OCI-LY7 (cell line): ENCODE measurements around the gene LONRF2. TPM values are rescaled to one million over a fixed set of nuclear protein-coding genes. Genes with fewer than 3 reads are reported as not detected.

Source experiments
- Bru-seq: library from RNA; stranded (reverse); fragments of 400-500 nt; gene quantifications from one replicate; lab custom pipeline; 2021; lab: Mats Ljungman, UMichigan
- BruChase-seq, 2 experiments: library from RNA; stranded (reverse); fragments of 400-500 nt; gene quantifications; one replicate each; lab custom pipeline; 2021; lab: Mats Ljungman, UMichigan
- BruUV-seq: library from RNA; stranded (reverse); fragments of 400-500 nt; replicated peaks from 2 replicates; lab custom pipeline; 2021; lab: Mats Ljungman, UMichigan
- CTCF ChIA-PET: fragments of 300-600 bp; sonication (Branson Sonifier 250); formaldehyde crosslinking; loops from one replicate; lab custom pipeline; 2022; ENCODE audit warnings: antibody characterized with exemption; ENCODE audit not compliant: unreplicated experiment; lab: Charles Lee
- POLR2A ChIA-PET: fragments of 300-600 bp; sonication (Branson Sonifier 250); formaldehyde crosslinking; loops from one replicate; lab custom pipeline; 2022; ENCODE audit warnings: antibody characterized with exemption; lab: Charles Lee
- DNase-seq: peaks from one replicate; pipeline ENCODE4 v3.0.0-alpha.2; 2015; ENCODE audit warnings: low spot score
- H2AFZ ChIP-seq: fragments of 200-600 bp; sonication (generic), shearing (Covaris generic); 2 replicates; pipeline ENCODE4 v1.6.1; 2014; ENCODE audit warnings: mild to moderate bottlenecking, antibody characterized with exemption, low read length, moderate library complexity
- H3K27ac ChIP-seq: fragments of 200-600 bp; sonication (generic); 2 replicates; pipeline ENCODE4 v1.5.1; 2014; ENCODE audit warnings: mixed run types, low read depth, mild to moderate bottlenecking, moderate library complexity, low read length, inconsistent platforms; ENCODE audit not compliant: poor library complexity, severe bottlenecking
- H3K36me3 ChIP-seq: fragments of 200-600 bp; sonication (generic); 2 replicates; pipeline ENCODE4 v1.6.1; 2014; ENCODE audit warnings: mild to moderate bottlenecking, antibody characterized with exemption, low read length, moderate library complexity, mixed read lengths; ENCODE audit not compliant: insufficient read depth
- H3K4me1 ChIP-seq: fragments of 200-600 bp; sonication (generic); 2 replicates; pipeline ENCODE4 v1.5.1; 2014; ENCODE audit warnings: mild to moderate bottlenecking, low read length; ENCODE audit not compliant: insufficient read depth, poor library complexity, severe bottlenecking
- H3K4me2 ChIP-seq: fragments of 200-600 bp; sonication (generic); 2 replicates; pipeline ENCODE4 v1.6.1; 2014; ENCODE audit warnings: mild to moderate bottlenecking, low read length
- H3K4me3 ChIP-seq: fragments of 200-600 bp; sonication (generic); 2 replicates; pipeline ENCODE4 v1.5.1; 2014; ENCODE audit warnings: mild to moderate bottlenecking, low read depth, low read length; ENCODE audit not compliant: poor library complexity, severe bottlenecking
- H3K79me2 ChIP-seq: fragments of 200-600 bp; sonication (generic); 2 replicates; pipeline ENCODE4 v1.6.1; 2016; ENCODE audit warnings: low read depth, mild to moderate bottlenecking, low read length, moderate library complexity, mixed read lengths; ENCODE audit not compliant: insufficient read depth
- H3K9me2 ChIP-seq: fragments of 200-600 bp; sonication (generic); 2 replicates; pipeline ENCODE4 v1.6.1; 2016; ENCODE audit warnings: mild to moderate bottlenecking, low read length, mixed read lengths; ENCODE audit not compliant: insufficient read depth
- H3K9me3 ChIP-seq: fragments of 200-600 bp; sonication (generic); 2 replicates; pipeline ENCODE4 v1.6.1; 2014; ENCODE audit warnings: mild to moderate bottlenecking, mixed run types, low read length, mixed read lengths
- H4K20me1 ChIP-seq: fragments of 200-600 bp; sonication (generic); 2 replicates; pipeline ENCODE4 v1.6.1; 2014; ENCODE audit warnings: mild to moderate bottlenecking, antibody characterized with exemption, low read length, moderate library complexity, mixed read lengths; ENCODE audit not compliant: insufficient read depth
- EZH2phosphoT487 ChIP-seq: fragments of 200-600 bp; sonication (generic); IDR thresholded peaks from 2 replicates; pipeline ENCODE4 v1.6.1; 2018; ENCODE audit warnings: low read depth, borderline replicate concordance, mild to moderate bottlenecking, mixed run types, antibody characterized with exemption, low read length, moderate library complexity, mixed read lengths
- intact Hi-C: fragments of 100-400 bp; cut with micrococcal nuclease; formaldehyde crosslinking; loops from one replicate; pipeline ENCODE4 v1.10.0; 2022; ENCODE audit not compliant: unreplicated experiment
- long read RNA-seq: library from polyadenylated mRNA; stranded (forward); transcript quantifications from one replicate; pipeline ENCODE4 v2.0.0, GENCODE V29; 2022
- total RNA-seq, 2 experiments: library from RNA; depleted of rRNA in 1 of 2; stranded (reverse); fragments of >200 nt in 1 of 2; shearing (Covaris generic) in 1 of 2; gene quantifications; 2 replicates each; pipeline ENCODE4 v1.2.3, GENCODE V29; 2014 to 2022
- TF ChIP-seq, protein P1 (sequence below): fragments of 200-600 bp; sonication (generic); conservative IDR thresholded peaks from 2 replicates; pipeline ENCODE4 v1.5.1; 2014; ENCODE audit warnings: mild to moderate bottlenecking, antibody characterized with exemption, low read length, moderate library complexity, mixed read lengths

Gene LONRF2
- not detected in 2 replicates for total RNA-seq (2014; rRNA removed; shearing (Covaris generic))
- not detected in 2 replicates for total RNA-seq (2022)
- Bru-seq, nascent RNA: not detected
- not detected for BruChase-seq, experiment 1, labeled RNA remaining after a 6-hour chase
- BruChase-seq, experiment 2, labeled RNA remaining after a 2-hour chase: not detected
- long read RNA-seq: 0 reads

DNA sequence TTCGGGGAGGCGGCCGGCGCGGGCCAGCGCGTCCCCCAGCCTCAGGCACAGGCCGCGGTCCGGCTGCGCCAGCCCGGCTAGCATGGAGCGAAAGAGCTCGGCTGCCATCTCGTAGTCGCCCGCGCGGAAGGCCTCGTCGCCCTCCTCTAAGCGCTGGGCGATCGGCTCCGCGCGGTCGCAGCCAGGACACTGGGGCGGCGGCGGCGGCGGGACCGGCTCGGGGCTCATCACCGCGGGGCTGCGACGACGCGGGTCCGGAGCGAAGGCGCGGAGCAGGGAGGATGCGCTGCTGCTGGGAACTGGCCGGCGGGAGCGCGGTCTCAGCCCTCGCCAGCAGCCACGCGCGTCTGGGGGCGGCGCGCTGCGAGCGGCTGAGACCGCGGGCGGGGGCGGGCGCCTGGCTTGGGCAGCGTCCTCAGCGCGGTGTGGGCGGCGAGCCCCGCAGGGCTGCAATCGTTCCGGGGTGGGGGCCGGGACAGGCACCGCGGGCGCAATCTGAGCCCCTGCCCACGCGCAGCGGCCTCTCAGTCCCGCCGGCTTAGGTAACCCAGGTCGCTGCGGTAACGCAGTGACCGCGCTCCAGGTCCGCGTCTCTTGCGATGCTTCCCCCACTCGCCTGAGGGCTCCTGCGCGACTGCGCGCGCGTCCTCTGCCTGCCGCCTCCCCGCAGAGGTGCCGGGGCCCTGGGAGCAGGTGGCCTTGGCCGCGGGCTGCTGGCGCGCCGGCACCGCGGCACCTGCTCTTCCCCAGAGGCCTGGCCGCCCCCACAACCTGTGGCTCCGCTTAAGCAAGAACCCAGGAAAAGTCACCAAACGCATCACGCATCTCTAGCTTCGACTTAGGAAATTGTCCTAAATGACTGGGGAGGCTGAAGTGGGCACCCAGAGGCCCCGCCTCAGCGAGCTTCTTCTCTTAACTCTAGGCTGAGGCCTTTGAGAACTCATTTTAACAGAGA, at the start of gene LONRF2:
TSS of gene LONRF2 (minus strand) at position 636 of the 955 bp plus-strand sequence. CDS start at position 228, 408 bp downstream.
- intact Hi-C loops: no loop called here
- H3K4me2 ChIP-seq: no peak within 1 kb of the TSS
- no peaks in the 10 kb centered on the region for H3K4me1 ChIP-seq
- H3K36me3 ChIP-seq: no peaks in the 10 kb centered on the region
- ChIA-PET CTCF (no interaction called here), POLR2A (no interaction called here)
- TF ChIP-seq, protein P1, sequence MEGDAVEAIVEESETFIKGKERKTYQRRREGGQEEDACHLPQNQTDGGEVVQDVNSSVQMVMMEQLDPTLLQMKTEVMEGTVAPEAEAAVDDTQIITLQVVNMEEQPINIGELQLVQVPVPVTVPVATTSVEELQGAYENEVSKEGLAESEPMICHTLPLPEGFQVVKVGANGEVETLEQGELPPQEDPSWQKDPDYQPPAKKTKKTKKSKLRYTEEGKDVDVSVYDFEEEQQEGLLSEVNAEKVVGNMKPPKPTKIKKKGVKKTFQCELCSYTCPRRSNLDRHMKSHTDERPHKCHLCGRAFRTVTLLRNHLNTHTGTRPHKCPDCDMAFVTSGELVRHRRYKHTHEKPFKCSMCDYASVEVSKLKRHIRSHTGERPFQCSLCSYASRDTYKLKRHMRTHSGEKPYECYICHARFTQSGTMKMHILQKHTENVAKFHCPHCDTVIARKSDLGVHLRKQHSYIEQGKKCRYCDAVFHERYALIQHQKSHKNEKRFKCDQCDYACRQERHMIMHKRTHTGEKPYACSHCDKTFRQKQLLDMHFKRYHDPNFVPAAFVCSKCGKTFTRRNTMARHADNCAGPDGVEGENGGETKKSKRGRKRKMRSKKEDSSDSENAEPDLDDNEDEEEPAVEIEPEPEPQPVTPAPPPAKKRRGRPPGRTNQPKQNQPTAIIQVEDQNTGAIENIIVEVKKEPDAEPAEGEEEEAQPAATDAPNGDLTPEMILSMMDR: no peak
- no peak for TF ChIP-seq EZH2phosphoT487
- H3K9me2 ChIP-seq: no peaks in the 10 kb centered on the region
- no peak within 1 kb of the TSS for H2AFZ ChIP-seq
- H4K20me1 ChIP-seq: no peaks in the 10 kb centered on the region
- no peak within 1 kb of the TSS for H3K4me3 ChIP-seq
- H3K9me3 ChIP-seq: peaks cover 13% of the 10 kb centered on the region
- DNase-seq: no peak
- H3K27ac ChIP-seq: no peak within 1 kb of the TSS
- BruUV-seq: no TSS peak
- no peaks in the 10 kb centered on the region for H3K79me2 ChIP-seq

DNA sequence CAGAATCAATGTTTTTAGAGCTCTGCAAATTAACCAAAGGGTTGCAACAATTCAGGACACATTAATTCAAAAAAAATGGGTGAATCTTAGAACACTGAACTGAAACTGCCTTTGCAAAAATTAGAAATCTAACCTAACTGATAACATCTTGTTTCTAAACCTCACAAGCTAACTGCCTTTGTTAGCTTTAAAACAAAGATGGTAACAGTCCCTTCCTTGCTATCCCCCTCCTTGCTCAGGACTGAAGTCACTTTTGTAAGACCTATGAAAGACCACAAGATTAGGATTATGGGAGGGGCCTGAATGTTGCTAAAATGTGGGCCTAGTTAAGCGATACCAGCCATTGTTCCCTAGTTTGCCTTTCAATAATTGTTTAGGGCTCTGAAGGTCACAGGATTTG, 44.9 kb upstream of the LONRF2 start:
- CTCF ChIA-PET: no interaction called here
- H3K79me2 ChIP-seq: no peaks in the 10 kb centered on the region
- no peak for TF ChIP-seq EZH2phosphoT487
- TF ChIP-seq, protein P1: no peak
- no peaks in the 10 kb centered on the region for H3K36me3 ChIP-seq
- no peaks in the 10 kb centered on the region for H3K9me2 ChIP-seq
- no peak overlapping the region for H3K27ac ChIP-seq
- H4K20me1 ChIP-seq: no peaks in the 10 kb centered on the region
- 0 out of 2 replicates have a peak, but pooled peaks cover 12% of the 10 kb centered on the region for H3K9me3 ChIP-seq
- no TSS peak for BruUV-seq
- intact Hi-C loops: no loop called here
- no peak overlapping the region for H3K4me2 ChIP-seq
- no peak for DNase-seq
- H3K4me3 ChIP-seq: no peak overlapping the region
- POLR2A ChIA-PET: no interaction called here
- no peaks in the 10 kb centered on the region for H3K4me1 ChIP-seq
- no peak overlapping the region for H2AFZ ChIP-seq
